Activated CD4-positive, alpha-beta T cell treated with anti-CD3 and anti-CD28 coated beads, Interleukin-2, amount 10 ng/mL, durations not matched to agents 24 days and 14 days (primary cell): Measurements from ENCODE around the gene GPX4. TPM values are rescaled to one million over a fixed set of nuclear protein-coding genes. Genes with fewer than 3 reads are reported as not detected.

Experiments used
- DNase-seq: peaks from one replicate; pipeline ENCODE4 v3.0.0; 2022
- H3K27ac Mint-ChIP-seq: one replicate; pipeline ENCODE4 v1.8.0; 2022; ENCODE audit warnings: mild to moderate bottlenecking, mixed read lengths
- H3K27me3 Mint-ChIP-seq: one replicate; pipeline ENCODE4 v1.8.0; 2022; ENCODE audit warnings: mixed read lengths
- H3K36me3 Mint-ChIP-seq: one replicate; pipeline ENCODE4 v1.8.0; 2022; ENCODE audit warnings: low read depth, mild to moderate bottlenecking, mixed read lengths
- H3K4me1 Mint-ChIP-seq: one replicate; pipeline ENCODE4 v1.8.0; 2021; ENCODE audit warnings: mixed read lengths
- H3K4me3 Mint-ChIP-seq: one replicate; pipeline ENCODE4 v1.8.0; 2022; ENCODE audit warnings: mild to moderate bottlenecking, moderate library complexity, mixed read lengths
- H3K9me3 Mint-ChIP-seq: one replicate; pipeline ENCODE4 v1.8.0; 2021; ENCODE audit warnings: mixed read lengths
- intact Hi-C: fragments of 100-400 bp; cut with micrococcal nuclease; formaldehyde crosslinking; loops from one replicate; pipeline ENCODE4 v1.15.1; 2023
- total RNA-seq: library from RNA; stranded (reverse); gene quantifications from 2 replicates; pipeline ENCODE4 v1.2.3, GENCODE V29; 2022

Gene GPX4
- total RNA-seq, 1 donor from 2014 or later: 239 TPM

- Mint-ChIP-seq H3K9me3 (no peaks in the 10 kb centered on the region), H3K4me1 (peaks cover 26% of the 10 kb centered on the region), H3K27ac (peak overlapping the region; percentile 93), H3K27me3 (no peaks in the 10 kb centered on the region), H3K36me3 (peaks cover 28% of the 10 kb centered on the region), H3K4me3 (peak overlapping the region; percentile 95)
- DNase-seq: peak; percentile 66
- intact Hi-C loops: loop anchor here (2.0 kb wide), 2 partner anchors 17 to 147 kb away; partner anchors contain the start of gene ATP5F1D
These were observed 9.8 kb upstream of the GPX4 start for GRCh38 chr19:1093811-1094553.

- Mint-ChIP-seq H3K27ac (peak overlapping the region; percentile 93), H3K4me3 (peak overlapping the region; percentile 95), H3K27me3 (no peaks in the 10 kb centered on the region), H3K4me1 (peaks cover 32% of the 10 kb centered on the region), H3K9me3 (no peaks in the 10 kb centered on the region), H3K36me3 (peaks cover 29% of the 10 kb centered on the region)
- DNase-seq: no peak
- intact Hi-C loops: loop anchor here (2.0 kb wide), 2 partner anchors 18 to 146 kb away; partner anchors contain the start of gene ATP5F1D
These were observed 9.2 kb upstream of the GPX4 start for GRCh38 chr19:1094655-1094977.

DNA sequence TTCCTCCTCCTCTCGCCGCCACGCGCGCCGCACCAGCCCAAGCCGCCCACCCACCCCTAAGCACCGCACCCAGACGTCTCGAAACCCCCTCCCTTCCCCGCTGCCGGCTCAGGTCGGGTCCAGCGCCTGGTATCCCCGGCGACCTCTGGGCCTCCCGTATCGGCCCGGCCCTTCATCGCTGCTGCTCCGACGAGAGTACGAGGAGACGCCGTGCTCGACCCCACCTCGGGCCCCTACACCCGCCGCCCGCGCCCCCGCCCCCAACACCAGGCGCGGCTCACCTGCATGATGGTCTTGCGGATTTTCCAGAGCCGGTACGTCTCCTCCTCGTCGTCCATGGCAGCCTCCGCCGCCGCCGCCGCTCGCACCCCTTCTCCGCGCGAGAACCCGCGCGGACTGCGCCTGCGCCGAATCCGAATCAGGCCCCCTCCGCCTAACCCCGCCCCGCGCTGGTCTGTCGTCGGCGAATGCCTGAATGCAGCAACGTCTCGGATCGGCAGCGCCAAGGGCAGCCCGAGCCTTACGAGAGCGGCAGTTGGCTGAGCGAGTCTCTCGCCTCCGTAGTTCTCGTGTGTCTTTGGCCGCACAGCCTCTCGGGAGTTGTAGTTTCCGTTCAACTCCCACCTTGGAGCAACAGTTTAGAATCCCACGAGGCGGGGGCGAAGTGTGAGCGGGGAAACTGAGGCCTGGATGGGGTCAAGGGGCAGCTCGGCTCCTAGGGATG is 8.7 kb upstream of the GPX4 start, which contains the start of gene POLR2E:
Gene POLR2E, minus strand, starts transcription at position 398 of the 724 bp plus-strand sequence. Its CDS starts 60 bp downstream, at position 338.
- Mint-ChIP-seq H3K27me3 (no peaks in the 10 kb centered on the region), H3K9me3 (peaks cover 3% of the 10 kb centered on the region), H3K4me1 (peaks cover 37% of the 10 kb centered on the region), H3K4me3 (peak within 1 kb of the TSS; percentile 95), H3K27ac (peak within 1 kb of the TSS; percentile 93), H3K36me3 (peaks cover 29% of the 10 kb centered on the region)
- intact Hi-C loops: loop anchor here (1.0 to 2.0 kb wide), 3 partner anchors 8 to 146 kb away; partner anchors contain the start of genes ATP5F1D and GPX4
- DNase-seq: peak; percentile 100

- Mint-ChIP-seq H3K27ac (peak overlapping the region; percentile 84), H3K27me3 (no peaks in the 10 kb centered on the region), H3K9me3 (peaks cover 3% of the 10 kb centered on the region), H3K4me3 (no peak overlapping the region), H3K36me3 (peaks cover 22% of the 10 kb centered on the region), H3K4me1 (peaks cover 49% of the 10 kb centered on the region)
- no peak for DNase-seq
- intact Hi-C loops: no loop called here
These were observed 6.0 kb upstream of the GPX4 start for GRCh38 chr19:1097810-1098176.

GRCh38 chr19:1098177-1099051 is 5.4 kb upstream of the GPX4 start:
- intact Hi-C loops: loop anchor here (1.0 kb wide), 1 partner anchor 72 kb away; the partner anchor contains the start of gene CNN2
- peaks cover 16% of the 10 kb centered on the region for H3K36me3 Mint-ChIP-seq
- peaks cover 3% of the 10 kb centered on the region for H3K9me3 Mint-ChIP-seq
- peak overlapping the region; percentile 16 for H3K4me3 Mint-ChIP-seq
- peak; percentile 59 for DNase-seq
- peaks cover 55% of the 10 kb centered on the region for H3K4me1 Mint-ChIP-seq
- H3K27me3 Mint-ChIP-seq: no peaks in the 10 kb centered on the region
- H3K27ac Mint-ChIP-seq: peak overlapping the region; percentile 89

- peaks cover 45% of the 10 kb centered on the region for H3K4me1 Mint-ChIP-seq
- H3K27ac Mint-ChIP-seq: peak overlapping the region; percentile 92
- peak; percentile 71 for DNase-seq
- H3K36me3 Mint-ChIP-seq: peaks cover 11% of the 10 kb centered on the region
- H3K4me3 Mint-ChIP-seq: peak overlapping the region; percentile 45
- H3K27me3 Mint-ChIP-seq: no peaks in the 10 kb centered on the region
- intact Hi-C loops: loop anchor here (5.0 kb wide), 2 partner anchors 34 to 91 kb away; partner anchors contain the start of gene ARHGAP45
- peaks cover 3% of the 10 kb centered on the region for H3K9me3 Mint-ChIP-seq
These were observed 2.5 kb upstream of the GPX4 start for GRCh38 chr19:1101337-1101698.

- intact Hi-C loops: loop anchor here (1.0 to 5.0 kb wide), 6 partner anchors 7 to 90 kb away; partner anchors contain the start of genes ARHGAP45, POLR2E, RNU6-2 and TMEM259
- H3K36me3 Mint-ChIP-seq: peaks cover 17% of the 10 kb centered on the region
- peak; percentile 81 for DNase-seq
- peak overlapping the region; percentile 92 for H3K27ac Mint-ChIP-seq
- H3K9me3 Mint-ChIP-seq: peaks cover 3% of the 10 kb centered on the region
- H3K27me3 Mint-ChIP-seq: no peaks in the 10 kb centered on the region
- peaks cover 43% of the 10 kb centered on the region for H3K4me1 Mint-ChIP-seq
- H3K4me3 Mint-ChIP-seq: peak overlapping the region; percentile 75
These were observed 1.2 kb upstream of the GPX4 start for GRCh38 chr19:1102407-1103131.

- Mint-ChIP-seq H3K4me1 (peaks cover 38% of the 10 kb centered on the region), H3K4me3 (peak overlapping the region; percentile 75), H3K9me3 (peaks cover 3% of the 10 kb centered on the region), H3K27me3 (no peaks in the 10 kb centered on the region), H3K36me3 (peaks cover 18% of the 10 kb centered on the region), H3K27ac (peak overlapping the region; percentile 92)
- intact Hi-C loops: loop anchor here (1.0 to 5.0 kb wide), 5 partner anchors 8 to 89 kb away; partner anchors contain the start of genes ARHGAP45, POLR2E, RNU6-2 and TMEM259
- no peak for DNase-seq
These were observed 574 bp upstream of the GPX4 start for GRCh38 chr19:1103132-1103707.

DNA sequence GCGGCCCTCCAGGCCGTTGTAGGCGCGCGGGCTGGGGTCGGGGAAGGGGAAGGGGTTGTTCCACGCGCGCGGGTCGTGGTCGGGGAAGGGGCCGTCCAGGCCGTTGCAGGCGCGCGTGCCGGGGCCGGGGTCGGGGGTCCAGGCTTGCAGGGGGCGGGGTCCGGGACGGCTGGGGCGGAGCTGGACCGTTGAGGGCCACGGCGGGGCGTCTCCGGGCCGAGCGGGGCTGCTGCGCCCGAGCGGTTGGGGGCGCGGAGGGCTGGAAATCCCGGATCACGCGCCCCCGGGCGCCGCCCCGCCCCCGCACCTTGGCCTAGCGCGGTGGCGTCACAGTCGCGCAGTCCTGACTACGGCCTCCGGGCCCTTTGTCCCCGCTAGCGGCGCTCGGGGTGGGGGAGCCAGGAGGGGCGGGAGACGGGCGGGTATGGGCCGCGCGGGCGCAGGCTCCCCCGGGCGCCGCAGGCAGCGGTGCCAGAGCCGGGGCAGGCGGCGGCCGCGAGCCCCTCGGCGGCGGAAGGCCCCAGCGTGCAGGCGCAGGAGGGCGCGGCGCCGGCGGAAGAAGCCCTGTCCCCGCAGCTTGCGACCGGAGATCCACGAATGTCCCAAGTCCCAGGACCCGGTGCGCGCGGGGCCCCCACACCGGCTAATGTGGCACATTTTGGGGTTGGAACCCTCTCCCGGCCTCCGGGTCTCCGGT is 665 bp downstream of the GPX4 start:
- DNase-seq: peak; percentile 93
- Mint-ChIP-seq H3K36me3 (peaks cover 15% of the 10 kb centered on the region), H3K4me3 (peak overlapping the region; percentile 75), H3K4me1 (peaks cover 27% of the 10 kb centered on the region), H3K9me3 (peaks cover 3% of the 10 kb centered on the region), H3K27me3 (no peaks in the 10 kb centered on the region), H3K27ac (peak overlapping the region; percentile 25)
- intact Hi-C loops: loop anchor here (5.0 kb wide), 2 partner anchors 37 to 88 kb away; partner anchors contain the start of gene ARHGAP45

DNA sequence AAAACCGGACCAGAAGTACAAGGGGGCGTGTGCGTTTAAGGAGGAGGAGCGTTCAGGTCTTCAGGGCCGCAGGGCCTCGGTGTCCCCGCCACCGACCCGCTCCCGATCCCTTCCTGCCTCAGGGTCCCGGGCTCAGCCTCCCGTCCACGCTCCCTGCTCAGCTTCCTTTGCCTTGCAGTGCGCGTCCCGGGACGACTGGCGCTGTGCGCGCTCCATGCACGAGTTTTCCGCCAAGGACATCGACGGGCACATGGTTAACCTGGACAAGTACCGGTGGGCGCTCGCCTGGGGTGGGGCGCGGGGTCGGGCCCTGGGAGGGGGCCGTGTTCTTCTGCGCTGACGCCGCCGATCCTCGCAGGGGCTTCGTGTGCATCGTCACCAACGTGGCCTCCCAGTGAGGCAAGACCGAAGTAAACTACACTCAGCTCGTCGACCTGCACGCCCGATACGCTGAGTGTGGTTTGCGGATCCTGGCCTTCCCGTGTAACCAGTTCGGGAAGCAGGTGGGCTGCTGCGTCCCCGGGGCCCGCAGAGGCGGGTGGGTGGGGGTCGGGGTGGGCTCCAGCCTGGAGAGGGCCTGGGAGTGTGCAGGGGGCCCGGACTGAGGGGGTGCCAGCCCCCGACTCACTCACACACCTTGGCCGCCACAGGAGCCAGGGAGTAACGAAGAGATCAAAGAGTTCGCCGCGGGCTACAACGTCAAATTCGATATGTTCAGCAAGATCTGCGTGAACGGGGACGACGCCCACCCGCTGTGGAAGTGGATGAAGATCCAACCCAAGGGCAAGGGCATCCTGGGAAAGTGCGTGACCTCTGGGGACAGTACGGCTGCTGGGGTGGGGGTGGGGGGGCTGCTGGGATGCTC is 1.4 kb downstream of the GPX4 start:
- intact Hi-C loops: no loop called here
- no peaks in the 10 kb centered on the region for H3K9me3 Mint-ChIP-seq

More for the DNA sequence above, 1.4 kb downstream of the GPX4 start:
- DNase-seq: peak; percentile 67
- H3K4me1 Mint-ChIP-seq: peaks cover 20% of the 10 kb centered on the region
- peak overlapping the region; percentile 75 for H3K4me3 Mint-ChIP-seq
- H3K27me3 Mint-ChIP-seq: no peaks in the 10 kb centered on the region
- peak overlapping the region; percentile 25 for H3K27ac Mint-ChIP-seq
- H3K36me3 Mint-ChIP-seq: peaks cover 14% of the 10 kb centered on the region
